ENCODE measurements around the gene TEKT3.

TEKT3 gene

DNA sequence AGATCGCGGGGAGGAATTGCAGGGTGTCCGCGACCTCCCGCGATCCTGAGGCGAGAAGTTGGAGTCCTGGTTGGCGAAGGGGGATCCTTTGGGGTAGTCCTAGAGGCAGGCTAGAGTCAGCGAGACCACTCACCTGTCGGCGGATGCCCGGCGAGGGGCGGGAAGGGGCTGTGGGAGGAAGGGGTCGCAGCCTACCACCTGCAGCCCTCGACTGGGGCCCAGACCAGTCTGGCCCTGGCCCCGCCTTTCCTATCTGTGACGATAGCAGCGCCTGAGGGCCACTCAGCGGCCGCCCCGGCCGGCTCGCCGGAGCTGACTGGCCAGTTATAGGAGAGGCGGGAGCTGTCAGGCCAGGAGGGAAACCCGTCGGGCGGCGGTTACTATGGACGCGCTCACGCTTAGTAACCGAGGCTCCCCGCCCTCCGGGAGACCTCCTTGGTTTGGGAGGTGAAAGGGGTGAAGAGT is at the start of gene TEKT3 (continued):
- TF ChIP-seq ZNF292 (tag by site-specific recombination; IDR thresholded peaks at IDR 0.05; ENCODE audit: borderline replicate concordance, low read depth) (no peak), ZNF629 (tag by site-specific recombination; IDR thresholded peaks at IDR 0.05) (peak; percentile 46; the same call in 1 of the 2 replicates), SP3 (tag by site-specific recombination; IDR thresholded peaks at IDR 0.05) (peak; percentile 74), GLIS1 (tag by site-specific recombination; IDR thresholded peaks at IDR 0.05) (peak; percentile 84), KLF16 (tag by site-specific recombination; IDR thresholded peaks at IDR 0.05) (peak; percentile 53; the same call in 1 of the 2 replicates), ZNF132 (tag by site-specific recombination; IDR thresholded peaks at IDR 0.05; ENCODE audit: borderline replicate concordance) (no peak), ZBTB17 (tag by site-specific recombination; IDR thresholded peaks at IDR 0.05) (0 out of 2 replicates have a peak, but pooled peaks have one; percentile 36), ZNF335 (tag by site-specific recombination; conservative IDR thresholded peaks at IDR 0.05) (peak; percentile 51; the same call in 1 of the 2 replicates), ZNF600 (tag by site-specific recombination; IDR thresholded peaks at IDR 0.05) (peak; percentile 41; the same call in 1 of the 2 replicates), ZNF394 (tag by site-specific recombination; IDR thresholded peaks at IDR 0.05; ENCODE audit: borderline replicate concordance) (no peak)
- TF ChIP-seq, protein P1, sequence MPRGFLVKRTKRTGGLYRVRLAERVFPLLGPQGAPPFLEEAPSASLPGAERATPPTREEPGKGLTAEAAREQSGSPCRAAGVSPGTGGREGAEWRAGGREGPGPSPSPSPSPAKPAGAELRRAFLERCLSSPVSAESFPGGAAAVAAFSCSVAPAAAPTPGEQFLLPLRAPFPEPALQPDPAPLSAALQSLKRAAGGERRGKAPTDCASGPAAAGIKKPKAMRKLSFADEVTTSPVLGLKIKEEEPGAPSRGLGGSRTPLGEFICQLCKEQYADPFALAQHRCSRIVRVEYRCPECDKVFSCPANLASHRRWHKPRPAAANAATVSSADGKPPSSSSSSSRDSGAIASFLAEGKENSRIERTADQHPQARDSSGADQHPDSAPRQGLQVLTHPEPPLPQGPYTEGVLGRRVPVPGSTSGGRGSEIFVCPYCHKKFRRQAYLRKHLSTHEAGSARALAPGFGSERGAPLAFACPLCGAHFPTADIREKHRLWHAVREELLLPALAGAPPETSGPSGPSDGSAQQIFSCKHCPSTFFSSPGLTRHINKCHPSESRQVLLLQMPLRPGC (tag by site-specific recombination; IDR thresholded peaks at IDR 0.05): no peak
- TF ChIP-seq, protein P2, sequence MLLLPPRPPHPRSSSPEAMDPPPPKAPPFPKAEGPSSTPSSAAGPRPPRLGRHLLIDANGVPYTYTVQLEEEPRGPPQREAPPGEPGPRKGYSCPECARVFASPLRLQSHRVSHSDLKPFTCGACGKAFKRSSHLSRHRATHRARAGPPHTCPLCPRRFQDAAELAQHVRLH (tag by site-specific recombination; IDR thresholded peaks at IDR 0.05): peak; percentile 47; the same call in 1 of the 2 replicates
- TF ChIP-seq, protein P3, sequence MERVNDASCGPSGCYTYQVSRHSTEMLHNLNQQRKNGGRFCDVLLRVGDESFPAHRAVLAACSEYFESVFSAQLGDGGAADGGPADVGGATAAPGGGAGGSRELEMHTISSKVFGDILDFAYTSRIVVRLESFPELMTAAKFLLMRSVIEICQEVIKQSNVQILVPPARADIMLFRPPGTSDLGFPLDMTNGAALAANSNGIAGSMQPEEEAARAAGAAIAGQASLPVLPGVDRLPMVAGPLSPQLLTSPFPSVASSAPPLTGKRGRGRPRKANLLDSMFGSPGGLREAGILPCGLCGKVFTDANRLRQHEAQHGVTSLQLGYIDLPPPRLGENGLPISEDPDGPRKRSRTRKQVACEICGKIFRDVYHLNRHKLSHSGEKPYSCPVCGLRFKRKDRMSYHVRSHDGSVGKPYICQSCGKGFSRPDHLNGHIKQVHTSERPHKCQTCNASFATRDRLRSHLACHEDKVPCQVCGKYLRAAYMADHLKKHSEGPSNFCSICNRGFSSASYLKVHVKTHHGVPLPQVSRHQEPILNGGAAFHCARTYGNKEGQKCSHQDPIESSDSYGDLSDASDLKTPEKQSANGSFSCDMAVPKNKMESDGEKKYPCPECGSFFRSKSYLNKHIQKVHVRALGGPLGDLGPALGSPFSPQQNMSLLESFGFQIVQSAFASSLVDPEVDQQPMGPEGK (tag by site-specific recombination; IDR thresholded peaks at IDR 0.05): peak; percentile 55

DNA sequence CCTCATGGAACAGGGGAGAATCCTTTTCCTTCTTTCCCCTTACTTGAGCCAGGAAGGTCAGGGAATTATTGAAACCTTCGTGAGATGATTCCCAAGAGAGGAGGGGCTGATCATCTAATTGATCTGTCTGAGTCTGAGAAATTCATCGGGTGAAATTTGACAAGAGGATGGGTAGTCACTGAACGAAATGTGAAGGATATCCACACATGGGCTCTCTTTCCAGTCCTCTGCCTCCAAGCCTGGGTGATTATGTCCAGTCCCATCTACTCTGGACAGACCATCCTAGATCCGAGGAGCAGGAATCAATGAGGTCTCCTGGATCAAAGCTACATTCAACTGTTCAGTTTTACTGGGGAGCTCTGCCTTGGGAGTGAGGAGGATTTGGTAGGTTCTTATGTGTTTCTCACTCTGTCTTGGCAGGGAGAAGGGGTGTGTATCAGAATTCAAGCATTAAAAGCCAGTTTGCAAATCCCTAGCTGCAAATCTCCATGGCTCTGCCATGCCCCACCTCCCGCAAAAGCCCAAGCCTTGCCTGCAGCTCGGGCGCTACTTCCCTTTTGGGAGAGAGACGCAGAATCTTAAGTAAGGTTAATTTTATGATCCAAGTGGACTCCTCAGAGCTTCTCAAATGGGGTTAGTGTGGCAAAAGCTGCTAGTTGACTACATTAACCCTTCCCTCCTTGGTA is 47.1 kb upstream of the TEKT3 start:
- Histone ChIP-seq H3K27ac (ENCODE audit: extremely low read depth, low read depth, low read length) (no peak overlapping the region), H3K36me3 (ENCODE audit: control insufficient read depth in 2 of 2, insufficient read depth in 1 of 2, low read length in 2 of 2) (no peaks in the 10 kb centered on the region), H3K4me1 (ENCODE audit: control insufficient read depth, insufficient read depth, low read length) (no peaks in the 10 kb centered on the region), H3K4me3 (ENCODE audit: low read depth, low read length) (no peak overlapping the region), H3K9me3 (ENCODE audit: control insufficient read depth, insufficient read depth, low read depth, low read length) (no peaks in the 10 kb centered on the region)
- ChIA-PET POLR2A (no interaction called here), CTCF (interaction anchor here (1.0 to 1.6 kb wide), 2 partner anchors 40 to 130 kb away, joined by 3 read pairs; no protein-coding TSS in a partner anchor)
- no peak for TF ChIP-seq ZNF132 (tag by site-specific recombination; IDR thresholded peaks at IDR 0.05; ENCODE audit: borderline replicate concordance)
- TF ChIP-seq, protein P4, sequence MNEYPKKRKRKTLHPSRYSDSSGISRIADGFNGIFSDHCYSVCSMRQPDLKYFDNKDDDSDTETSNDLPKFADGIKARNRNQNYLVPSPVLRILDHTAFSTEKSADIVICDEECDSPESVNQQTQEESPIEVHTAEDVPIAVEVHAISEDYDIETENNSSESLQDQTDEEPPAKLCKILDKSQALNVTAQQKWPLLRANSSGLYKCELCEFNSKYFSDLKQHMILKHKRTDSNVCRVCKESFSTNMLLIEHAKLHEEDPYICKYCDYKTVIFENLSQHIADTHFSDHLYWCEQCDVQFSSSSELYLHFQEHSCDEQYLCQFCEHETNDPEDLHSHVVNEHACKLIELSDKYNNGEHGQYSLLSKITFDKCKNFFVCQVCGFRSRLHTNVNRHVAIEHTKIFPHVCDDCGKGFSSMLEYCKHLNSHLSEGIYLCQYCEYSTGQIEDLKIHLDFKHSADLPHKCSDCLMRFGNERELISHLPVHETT (tag by site-specific recombination; IDR thresholded peaks at IDR 0.05): no peak
- TF ChIP-seq ZBTB20 (tag by site-specific recombination; IDR thresholded peaks at IDR 0.05): no peak
- TF ChIP-seq ZFP41 (tag by site-specific recombination; IDR thresholded peaks at IDR 0.05; ENCODE audit: borderline replicate concordance): no peak
- TF ChIP-seq, protein P5, sequence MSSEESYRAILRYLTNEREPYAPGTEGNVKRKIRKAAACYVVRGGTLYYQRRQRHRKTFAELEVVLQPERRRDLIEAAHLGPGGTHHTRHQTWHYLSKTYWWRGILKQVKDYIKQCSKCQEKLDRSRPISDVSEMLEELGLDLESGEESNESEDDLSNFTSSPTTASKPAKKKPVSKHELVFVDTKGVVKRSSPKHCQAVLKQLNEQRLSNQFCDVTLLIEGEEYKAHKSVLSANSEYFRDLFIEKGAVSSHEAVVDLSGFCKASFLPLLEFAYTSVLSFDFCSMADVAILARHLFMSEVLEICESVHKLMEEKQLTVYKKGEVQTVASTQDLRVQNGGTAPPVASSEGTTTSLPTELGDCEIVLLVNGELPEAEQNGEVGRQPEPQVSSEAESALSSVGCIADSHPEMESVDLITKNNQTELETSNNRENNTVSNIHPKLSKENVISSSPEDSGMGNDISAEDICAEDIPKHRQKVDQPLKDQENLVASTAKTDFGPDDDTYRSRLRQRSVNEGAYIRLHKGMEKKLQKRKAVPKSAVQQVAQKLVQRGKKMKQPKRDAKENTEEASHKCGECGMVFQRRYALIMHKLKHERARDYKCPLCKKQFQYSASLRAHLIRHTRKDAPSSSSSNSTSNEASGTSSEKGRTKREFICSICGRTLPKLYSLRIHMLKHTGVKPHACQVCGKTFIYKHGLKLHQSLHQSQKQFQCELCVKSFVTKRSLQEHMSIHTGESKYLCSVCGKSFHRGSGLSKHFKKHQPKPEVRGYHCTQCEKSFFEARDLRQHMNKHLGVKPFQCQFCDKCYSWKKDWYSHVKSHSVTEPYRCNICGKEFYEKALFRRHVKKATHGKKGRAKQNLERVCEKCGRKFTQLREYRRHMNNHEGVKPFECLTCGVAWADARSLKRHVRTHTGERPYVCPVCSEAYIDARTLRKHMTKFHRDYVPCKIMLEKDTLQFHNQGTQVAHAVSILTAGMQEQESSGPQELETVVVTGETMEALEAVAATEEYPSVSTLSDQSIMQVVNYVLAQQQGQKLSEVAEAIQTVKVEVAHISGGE (tag by site-specific recombination; conservative IDR thresholded peaks at IDR 0.05; ENCODE audit: low read depth): no peak
- no peak for TF ChIP-seq ZNF777 (tag by site-specific recombination; IDR thresholded peaks at IDR 0.05; ENCODE audit: borderline replicate concordance)
- TF ChIP-seq, protein P6, sequence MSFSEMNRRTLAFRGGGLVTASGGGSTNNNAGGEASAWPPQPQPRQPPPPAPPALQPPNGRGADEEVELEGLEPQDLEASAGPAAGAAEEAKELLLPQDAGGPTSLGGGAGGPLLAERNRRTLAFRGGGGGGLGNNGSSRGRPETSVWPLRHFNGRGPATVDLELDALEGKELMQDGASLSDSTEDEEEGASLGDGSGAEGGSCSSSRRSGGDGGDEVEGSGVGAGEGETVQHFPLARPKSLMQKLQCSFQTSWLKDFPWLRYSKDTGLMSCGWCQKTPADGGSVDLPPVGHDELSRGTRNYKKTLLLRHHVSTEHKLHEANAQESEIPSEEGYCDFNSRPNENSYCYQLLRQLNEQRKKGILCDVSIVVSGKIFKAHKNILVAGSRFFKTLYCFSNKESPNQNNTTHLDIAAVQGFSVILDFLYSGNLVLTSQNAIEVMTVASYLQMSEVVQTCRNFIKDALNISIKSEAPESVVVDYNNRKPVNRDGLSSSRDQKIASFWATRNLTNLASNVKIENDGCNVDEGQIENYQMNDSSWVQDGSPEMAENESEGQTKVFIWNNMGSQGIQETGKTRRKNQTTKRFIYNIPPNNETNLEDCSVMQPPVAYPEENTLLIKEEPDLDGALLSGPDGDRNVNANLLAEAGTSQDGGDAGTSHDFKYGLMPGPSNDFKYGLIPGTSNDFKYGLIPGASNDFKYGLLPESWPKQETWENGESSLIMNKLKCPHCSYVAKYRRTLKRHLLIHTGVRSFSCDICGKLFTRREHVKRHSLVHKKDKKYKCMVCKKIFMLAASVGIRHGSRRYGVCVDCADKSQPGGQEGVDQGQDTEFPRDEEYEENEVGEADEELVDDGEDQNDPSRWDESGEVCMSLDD (tag by site-specific recombination; IDR thresholded peaks at IDR 0.05): no peak
- TF ChIP-seq IKZF3 (tag by site-specific recombination; IDR thresholded peaks at IDR 0.05): no peak
- no peak for TF ChIP-seq KLF9 (tag by site-specific recombination; IDR thresholded peaks at IDR 0.05; ENCODE audit: low read depth)
